Measurements from ENCODE around the gene RRH.
A peak's percentile ranks its signal among the peaks of the same experiment; 100 is the strongest.
"Not testable (repeated sequence)": the region's sequence is repeated elsewhere in the genome, so short reads cannot be mapped to it uniquely, and the experiment has no call there.

Gene RRH, protein sequence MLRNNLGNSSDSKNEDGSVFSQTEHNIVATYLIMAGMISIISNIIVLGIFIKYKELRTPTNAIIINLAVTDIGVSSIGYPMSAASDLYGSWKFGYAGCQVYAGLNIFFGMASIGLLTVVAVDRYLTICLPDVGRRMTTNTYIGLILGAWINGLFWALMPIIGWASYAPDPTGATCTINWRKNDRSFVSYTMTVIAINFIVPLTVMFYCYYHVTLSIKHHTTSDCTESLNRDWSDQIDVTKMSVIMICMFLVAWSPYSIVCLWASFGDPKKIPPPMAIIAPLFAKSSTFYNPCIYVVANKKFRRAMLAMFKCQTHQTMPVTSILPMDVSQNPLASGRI

DNA sequence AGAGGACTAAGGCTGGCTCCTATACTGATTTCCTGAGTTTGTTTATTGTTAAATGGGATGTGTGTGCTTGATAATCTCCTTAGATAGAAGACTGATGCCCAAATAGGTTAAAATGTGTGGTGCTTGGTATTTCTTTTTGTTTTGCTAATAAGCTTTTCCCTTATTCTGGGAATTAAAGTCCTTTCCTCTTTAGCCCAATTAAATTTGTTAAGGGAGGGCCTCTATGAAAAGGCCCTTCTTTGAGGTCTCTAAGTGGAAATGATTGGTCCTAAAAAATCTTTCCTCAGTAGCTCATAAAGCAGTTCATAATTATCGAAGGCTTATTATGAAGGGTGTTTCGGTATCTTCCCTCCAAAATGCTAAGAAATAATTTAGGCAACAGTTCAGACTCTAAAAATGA lies at the start of gene RRH:
RRH (plus strand) TSS at position 301 of the 400 bp plus-strand sequence; CDS start at position 357, 56 bp downstream.
- no peak for FAIRE-seq

DNA sequence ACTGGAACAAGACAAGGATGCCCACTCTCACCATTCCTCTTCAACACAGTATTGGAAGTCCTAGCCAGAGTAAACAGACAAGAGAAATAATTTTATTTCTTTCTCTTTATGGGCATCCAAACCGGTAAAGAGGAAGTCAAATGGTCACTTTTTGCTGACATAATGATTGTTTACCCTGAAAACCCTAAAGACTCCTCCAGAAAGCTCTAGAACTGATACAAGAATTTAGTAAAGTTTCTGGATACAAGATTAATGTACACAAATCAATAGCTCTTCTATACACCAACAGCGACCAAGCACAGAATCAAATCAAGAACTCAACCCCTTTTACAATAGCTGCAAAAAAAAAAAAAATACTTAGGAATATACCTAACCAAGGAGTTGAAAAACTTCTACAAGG lies 45.7 kb upstream of the RRH start:
- FAIRE-seq: not testable (repeated sequence)

DNA sequence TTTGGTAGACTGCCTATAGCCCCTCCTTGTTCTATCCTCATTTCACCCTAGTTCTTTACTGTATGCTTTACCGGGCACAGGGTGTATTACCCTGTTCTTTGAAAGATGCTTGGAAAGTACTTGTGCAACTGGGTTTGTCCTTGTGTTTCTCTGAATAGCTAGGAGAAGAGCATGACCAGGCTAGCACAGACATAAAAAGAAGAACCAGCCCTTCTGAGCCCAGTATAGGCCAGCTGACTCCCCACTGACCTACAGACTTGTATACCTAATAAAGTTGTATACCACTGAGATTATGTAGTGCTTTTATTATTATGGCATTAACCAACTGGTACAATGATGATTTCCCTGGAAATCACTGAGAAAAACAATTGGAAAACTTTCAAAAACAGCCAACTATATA lies 40.9 kb upstream of the RRH start:
- no peak for FAIRE-seq

DNA sequence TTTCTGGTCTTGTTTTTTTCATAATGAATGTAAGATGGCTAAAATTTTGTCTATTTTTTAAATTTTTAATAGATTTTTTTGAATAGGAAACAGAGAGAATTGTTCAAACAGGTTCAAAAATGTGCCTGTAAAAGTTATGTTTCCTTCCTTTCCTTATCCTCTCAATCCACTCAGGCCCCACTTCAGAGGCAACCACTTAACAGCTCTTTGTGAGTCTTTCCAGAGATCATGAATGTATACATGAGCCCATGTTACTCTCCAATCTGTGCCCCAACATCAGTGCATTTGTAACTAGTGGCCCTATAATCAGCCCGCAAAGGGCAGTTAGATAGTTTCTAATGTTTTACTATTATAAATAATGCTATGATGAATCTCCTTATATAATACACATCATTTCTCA lies 40.0 kb upstream of the RRH start:
- no peak for FAIRE-seq

DNA sequence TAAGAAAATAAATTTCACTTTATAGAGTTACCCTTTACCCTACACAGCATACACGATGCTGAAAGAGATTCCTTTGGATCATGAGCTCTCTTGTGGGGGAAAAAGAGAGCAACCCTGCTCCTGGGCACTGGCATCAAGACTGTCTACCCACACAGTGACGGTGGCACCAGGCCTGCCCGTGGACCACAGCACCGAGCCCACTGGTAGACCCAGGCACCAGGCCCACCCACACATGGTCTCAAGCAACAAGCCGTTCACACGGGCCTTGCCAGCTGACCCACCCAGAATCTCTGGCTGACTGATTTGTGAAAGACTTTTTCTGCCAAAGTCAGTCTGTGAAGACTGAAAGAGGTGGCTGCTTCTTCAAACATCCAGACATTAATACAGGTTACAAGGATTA lies 32.7 kb upstream of the RRH start:
- no peak for FAIRE-seq

DNA sequence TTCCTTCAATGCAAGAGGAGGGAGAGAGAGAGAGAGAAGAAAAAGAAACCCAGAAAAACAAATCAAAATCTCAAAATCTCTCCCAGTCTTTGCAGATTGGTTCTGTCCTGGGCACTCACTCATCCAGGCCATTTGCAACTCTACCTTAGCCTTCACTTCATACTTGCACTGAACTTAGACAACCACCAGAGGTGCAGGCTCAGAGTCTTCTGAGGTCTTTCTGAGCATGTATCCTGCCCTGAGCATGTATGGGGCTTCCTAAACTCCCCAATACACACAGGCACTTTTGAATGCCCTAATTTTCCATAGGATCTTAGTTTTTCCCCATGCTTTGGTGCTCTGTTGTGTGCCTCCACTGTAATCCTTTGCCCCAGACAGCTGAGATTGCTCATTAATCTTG lies 28.9 kb upstream of the RRH start:
- no peak for FAIRE-seq

DNA sequence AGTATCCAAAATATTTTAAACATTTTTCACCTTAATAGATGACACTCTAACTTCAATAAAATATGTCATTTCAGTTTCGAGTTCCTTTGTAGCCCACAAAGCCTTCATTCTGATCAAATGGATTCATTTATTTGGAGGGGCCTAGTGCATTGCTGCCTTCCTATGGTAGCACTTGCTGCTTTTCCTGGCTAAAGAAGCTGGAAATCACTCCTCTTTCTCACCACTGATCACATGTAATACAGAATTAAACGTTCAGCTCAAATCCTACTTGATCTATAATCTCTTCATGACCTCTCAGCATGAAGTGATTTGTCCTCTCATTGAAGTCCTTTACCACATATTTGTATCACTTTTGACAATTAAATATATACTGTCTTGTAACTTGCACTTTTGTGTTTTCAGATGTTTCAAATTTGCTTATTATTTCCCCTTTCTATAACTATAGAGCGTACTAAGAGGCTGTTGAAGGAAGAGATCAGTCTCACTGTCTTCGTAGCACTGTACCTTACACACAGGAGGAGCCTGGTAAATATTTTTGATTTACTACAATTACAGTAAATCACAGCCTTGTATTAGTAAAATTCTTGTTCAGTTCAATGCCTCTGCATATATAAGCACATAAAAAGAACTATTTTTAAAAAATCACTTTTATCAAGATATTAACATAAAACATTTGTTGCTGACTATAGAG lies 26.5 kb upstream of the RRH start:
- FAIRE-seq: no peak

DNA sequence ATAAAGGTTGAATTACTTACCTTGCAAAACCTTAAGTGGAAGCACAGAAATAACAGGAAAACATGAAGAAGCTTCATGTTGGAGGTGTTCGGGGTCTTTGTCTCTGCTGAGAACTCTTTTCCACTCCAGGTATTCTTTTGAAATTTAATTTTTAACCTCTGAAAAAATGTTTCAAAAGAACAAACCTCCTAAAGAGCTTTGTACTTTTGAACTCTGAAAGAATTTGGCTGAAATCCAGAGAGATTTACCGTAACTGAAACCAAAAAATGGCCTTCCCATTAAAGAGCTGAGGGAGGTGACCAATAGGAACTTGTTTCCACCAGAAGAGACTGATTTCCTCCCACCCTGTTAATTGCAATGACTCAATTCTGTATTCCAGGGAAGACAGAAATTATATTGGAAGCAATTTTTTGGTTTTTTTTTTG lies 25.9 kb upstream of the RRH start, which contains the start of gene CFI:
CFI (minus strand) TSS at position 105 of the 425 bp plus-strand sequence; CDS start at position 77, 28 bp downstream.
- FAIRE-seq: no peak

DNA sequence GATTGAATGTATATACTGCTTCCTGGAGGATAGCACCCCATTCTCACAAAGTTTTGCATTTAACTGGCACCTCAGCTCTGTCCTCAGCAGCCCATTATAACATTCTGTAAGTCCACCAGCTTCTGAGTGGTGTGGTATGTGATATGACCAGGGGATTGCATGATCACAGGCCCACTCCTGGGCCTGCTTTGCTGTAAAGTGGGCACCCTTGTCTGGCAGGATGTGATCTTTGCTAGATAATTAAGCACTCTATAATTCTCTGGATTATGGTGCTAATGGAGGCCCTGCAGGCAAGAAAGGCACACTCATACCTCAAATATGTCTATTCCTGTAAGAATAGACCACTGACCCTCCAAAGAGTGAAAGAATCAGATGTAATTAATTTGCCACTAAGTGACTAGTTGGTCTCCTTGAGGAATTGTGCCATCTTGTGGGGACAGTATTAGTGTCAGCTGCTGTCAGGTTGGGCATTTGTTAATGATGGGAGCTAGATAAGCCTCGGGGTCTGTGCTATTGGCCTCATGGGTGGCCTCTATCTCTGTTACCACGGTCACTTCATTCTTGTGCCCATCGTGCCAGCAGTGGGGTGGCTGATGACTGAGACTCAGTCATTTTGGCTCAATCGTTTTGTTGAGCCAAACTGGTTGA lies 23.7 kb upstream of the RRH start:
- FAIRE-seq: no peak

DNA sequence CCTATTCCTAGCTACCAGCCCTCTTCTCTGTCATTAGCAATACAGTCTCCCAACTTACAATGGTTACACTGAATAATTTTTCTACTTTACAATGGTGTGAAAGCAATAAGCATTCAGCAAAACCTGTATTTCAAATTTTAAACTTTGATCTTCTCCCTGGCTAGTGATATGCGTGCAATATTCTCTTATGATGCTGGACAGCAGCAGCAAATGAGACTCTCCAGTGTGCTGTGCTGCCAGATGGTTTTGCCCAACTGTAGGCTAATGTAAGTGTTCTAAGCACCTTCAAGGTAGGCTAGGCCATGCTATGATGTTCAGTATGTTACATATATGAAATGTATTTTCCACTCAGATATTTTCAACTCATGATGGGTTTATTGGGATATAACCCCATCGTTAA lies 18.1 kb upstream of the RRH start:
- no peak for FAIRE-seq

DNA sequence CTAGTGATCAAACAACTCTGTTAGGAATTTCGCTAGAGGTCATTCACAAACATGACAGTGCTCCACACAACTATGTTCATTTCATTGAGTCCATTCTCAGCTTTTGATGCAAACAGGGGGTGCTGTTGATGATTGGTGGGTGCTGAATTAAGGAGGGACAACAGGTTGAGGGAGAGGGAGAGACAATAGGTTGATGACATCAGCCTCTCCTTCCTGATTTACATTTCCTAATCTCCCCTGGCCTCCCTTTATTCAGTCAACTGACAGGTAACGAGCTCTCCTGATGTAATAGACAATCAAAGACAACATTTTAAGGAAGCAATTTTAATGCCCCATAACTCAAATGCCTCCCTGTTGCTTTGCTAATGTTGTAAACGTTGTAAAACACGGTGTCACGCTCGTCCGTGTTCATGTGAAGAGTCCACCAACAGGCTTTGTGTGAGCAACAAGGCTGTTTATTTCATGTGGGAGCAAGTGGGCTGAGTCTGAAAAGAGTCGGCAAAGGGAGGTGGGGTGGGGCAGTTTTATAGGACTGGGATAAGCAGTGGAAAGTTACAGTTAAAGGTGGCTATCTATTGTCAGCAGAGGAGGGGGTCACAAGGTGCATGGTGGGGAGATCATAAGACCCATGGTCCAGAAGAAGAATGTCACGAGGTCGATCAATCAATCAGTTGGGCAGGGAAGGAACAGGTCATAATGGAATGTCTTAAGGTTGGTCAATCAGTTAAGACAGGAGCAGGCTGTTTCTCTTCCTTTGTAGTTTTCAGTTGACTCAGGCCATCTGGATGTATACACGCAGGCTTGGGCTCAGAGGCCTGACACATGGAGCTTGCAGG lies 17.0 kb upstream of the RRH start:
- FAIRE-seq: no peak

DNA sequence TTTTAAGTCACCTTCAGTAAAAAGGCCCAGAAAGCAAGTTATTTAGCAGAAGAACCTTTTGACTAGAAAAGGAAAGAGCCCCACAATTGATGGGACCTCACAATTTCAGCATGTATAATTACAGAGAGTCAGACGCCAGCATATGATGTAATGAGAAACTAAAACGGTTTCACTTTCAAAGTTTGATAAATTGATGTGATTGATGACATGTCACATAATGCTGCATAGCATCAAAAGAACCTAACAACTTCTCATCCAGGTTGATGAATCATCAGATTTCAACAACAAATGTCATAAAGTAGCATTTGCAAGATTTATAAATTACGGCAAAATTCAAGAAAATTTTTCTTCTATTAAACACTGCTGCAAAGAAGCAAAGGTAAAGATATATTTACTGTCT lies 16.1 kb upstream of the RRH start:
- FAIRE-seq: no peak

DNA sequence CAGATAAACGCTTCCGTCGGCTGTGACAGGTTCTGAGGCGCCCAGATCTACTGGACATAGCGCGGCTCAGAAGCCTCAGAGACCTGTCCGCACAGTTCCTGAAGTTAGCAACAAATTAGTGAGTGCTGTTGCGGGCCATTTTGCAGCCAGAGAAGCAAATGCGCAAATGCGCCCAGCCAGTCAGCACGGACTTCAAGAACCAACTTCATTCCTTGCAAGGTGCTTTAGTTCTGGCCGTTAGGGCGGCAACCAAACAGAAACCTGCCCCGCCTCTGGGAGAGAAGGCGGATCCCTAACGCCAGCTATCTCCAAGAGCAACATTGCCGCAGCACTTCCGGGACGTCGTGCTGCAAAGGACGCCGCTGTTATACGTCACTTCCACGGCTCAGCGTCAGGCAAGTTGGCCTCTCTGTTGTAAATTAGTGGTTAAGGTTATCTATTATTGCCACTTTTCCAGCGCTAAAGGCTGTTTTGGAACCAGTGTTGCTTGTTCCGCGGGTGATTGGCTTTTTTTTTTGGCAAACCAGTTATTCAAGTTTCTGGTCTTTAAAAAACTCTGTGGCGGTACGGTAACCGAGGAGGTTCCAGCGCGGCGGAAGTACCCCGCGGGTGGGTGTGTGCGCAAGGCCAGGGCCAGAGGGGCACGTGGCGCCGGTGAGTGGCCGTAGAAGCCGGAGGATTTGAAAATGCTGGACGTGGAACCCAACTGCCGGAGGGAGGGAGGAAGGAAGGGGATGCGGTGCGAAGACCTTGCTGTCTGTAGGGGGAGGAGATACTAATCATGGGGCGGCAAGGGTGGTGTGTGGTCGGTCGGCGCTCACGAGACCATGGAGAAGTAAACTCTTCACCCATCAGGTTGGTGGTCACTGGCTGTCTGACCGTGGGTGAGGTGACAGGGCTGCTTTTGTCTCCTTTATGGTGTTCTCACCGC lies 12.4 kb upstream of the RRH start, which contains the start of gene GAR1:
GAR1 (plus strand) TSS at position 612 of the 931 bp plus-strand sequence. CDS start 403 bp downstream, outside the sequence.
- peak; percentile 98 for FAIRE-seq

DNA sequence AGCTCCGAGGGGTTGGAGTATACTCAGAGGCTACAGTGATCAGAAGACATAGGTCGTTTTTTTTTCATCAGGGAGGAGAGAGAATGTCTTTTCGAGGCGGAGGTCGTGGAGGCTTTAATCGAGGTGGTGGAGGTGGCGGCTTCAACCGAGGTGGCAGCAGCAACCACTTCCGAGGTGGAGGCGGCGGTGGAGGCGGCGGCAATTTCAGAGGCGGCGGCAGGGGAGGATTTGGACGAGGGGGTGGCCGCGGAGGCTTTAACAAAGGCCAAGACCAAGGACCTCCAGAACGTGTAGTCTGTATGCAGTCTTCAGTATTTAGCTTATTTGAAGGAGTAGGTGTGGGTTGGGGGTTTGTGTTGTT lies 11.7 kb upstream of the RRH start:
- no peak for FAIRE-seq

DNA sequence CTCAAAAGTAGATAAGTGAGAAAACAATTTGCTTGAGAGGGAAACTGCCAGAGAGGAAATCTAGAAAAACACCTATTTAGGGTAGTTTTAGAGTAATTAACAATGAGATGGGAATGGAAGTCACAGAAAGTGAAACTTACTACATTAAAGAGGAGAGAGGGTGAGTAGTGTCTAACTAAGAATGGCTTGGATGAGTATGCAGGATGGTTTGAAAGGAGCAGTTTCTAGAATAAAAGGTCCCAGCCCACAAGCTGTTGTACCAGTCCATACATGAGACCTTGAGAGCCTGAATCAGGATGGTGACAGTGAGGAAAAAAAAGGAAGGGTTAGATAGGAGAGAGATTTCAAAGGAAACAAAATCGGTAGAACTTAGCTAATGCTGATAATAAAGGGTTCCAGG lies 10.9 kb upstream of the RRH start:
- FAIRE-seq: no peak

DNA sequence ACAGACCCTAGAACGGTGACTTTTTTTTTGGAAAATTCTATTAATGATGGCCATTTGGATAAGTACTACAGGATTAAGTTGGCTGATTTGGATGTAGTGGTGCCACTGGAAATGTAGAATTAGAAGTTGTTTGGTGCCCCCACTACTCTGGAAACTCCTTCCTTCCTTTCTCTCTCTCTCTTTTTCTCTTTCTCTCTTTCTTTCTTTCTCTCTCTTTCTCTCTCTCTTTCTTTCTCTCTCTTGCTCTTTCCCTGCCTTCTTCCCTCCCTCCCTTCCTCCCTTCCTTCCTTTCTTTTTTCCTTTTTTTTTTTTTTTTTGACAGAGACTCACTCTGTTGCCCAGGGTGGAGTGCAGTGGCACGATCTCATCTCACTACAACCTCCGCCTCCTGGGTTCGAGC lies 9.5 kb upstream of the RRH start:
- FAIRE-seq: no peak

DNA sequence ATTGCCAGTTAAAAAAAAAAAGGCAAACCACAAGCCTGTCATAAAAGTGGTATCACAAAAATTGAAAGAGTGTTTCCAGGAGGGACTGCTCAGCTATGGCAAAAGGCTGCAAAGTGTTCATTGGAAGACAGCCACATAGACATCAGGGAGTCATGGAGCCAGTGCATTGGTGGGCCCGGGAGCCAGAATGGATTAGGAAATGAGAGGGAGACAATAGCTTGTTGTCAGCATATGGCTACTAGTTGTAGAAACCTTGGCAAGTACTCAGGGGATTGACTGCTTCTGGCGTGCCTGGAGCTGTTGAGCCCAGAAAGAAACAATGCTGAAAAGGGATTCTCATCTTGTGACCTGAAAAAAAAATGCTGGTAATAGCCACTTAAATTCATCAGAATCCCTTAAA lies 7.2 kb upstream of the RRH start:
- no peak for FAIRE-seq

DNA sequence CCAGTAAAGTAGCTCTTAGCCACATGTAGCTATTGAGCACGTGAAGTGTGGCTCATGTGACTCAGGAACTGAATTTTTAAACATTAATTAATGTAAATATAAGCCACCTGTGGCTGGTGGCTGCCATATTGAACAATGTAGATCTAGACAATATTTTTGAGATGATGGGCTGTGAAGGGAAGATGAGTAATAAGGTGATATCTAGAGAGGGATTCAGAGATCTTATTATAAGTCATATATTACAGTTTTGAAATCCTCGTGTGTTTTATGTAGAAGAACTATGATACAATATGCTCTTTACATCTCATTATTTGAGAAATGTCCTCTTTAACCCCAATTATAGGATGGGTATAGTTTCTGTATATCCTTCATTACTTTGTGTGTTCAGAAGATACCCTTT lies 6.6 kb upstream of the RRH start:
- FAIRE-seq: no peak

DNA sequence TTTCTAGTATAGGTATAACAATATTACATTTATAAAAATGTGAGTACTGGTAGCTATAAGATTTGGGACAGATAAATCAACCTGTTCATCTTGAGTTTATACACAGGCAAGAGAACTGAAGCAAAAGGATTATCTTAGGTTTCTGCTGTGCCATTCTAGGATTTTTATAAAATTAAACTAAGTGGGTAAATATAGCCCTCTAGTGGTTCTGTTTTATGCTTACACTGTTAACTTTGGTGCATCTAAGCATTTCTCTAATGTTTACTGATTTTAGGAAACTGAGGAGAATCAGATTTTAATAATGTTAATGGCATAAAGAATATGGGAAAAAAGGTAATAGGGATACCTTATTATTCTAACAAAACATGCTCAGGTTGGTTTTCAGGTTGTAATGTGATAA lies 1.1 kb upstream of the RRH start:
- peak; percentile 95 for FAIRE-seq

DNA sequence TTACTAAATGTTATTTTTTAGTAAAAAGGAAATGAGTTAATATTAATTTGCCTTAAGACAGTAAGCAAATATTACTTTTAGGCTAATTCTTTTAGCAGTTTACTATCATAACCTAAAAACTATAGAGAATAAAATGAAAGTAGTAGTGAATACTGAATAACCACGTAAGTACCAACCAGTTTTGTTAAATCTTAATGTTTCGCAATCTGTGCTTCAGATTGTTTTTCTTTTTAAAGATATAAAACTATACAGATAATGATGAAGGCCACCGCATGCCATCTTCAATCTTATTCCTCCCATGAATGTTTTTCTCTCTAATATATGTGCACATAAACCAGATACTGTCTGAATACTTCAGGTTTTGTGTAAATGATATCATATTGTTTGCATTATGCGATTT lies 6.0 kb downstream of the RRH start:
- FAIRE-seq: peak; percentile 83

DNA sequence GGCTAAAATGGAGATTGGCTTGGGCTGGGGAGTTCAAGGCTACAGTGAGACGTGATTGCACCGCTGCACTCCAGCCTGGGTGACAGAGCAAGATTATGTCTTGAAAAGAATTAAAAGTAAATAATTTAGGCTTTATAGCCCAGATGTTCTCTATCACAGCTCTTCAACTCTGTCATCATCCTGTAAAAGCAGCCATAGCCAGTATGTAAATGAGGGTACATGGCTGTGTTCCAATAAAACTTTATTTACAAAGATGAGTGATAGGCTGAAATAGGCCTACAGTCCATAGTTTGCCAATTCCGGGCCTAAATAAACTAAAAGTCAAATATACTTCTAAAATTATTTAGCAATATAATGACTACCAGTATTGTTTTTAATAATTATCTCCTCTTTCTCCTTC lies 9.2 kb downstream of the RRH start:
- FAIRE-seq: no peak
